Liver (tissue), 9 donors: ENCODE measurements around the gene CRHR1. TPM values are rescaled to one million over a fixed set of nuclear protein-coding genes. Genes with fewer than 3 reads are reported as not detected.

Experiments
- DNase-seq: peaks from one replicate; pipeline ENCODE4 v3.0.0-alpha.2; 2017; ENCODE audit warnings: low spot score
- H3K27ac ChIP-seq, 2 donors: one replicate each; pipeline ENCODE4 v1.7.0; 2013; ENCODE audit warnings: inconsistent platforms in 2 of 2, low read length in 2 of 2, control low read depth in 1 of 2, low read depth in 1 of 2, mild to moderate bottlenecking in 1 of 2
- H3K27me3 ChIP-seq, 4 donors: one replicate each; pipeline versions ENCODE4 v1.6.1 to v1.7.0; 2013; ENCODE audit warnings: low read length in 3 of 4, inconsistent platforms in 1 of 4, mild to moderate bottlenecking in 1 of 4, moderate library complexity in 1 of 4; ENCODE audit not compliant: control insufficient read depth in 4 of 4, insufficient read depth in 4 of 4
- H3K36me3 ChIP-seq, 4 donors: one replicate each; pipeline versions ENCODE4 v1.6.1 to v1.7.0; 2013; ENCODE audit warnings: low read length in 3 of 4, mild to moderate bottlenecking in 3 of 4, low read depth in 1 of 4, moderate library complexity in 1 of 4; ENCODE audit not compliant: control insufficient read depth in 4 of 4, insufficient read depth in 3 of 4
- H3K4me1 ChIP-seq, 4 donors: one replicate each; pipeline versions ENCODE4 v1.6.1 to v1.7.0; 2013; ENCODE audit warnings: low read length in 3 of 4, mild to moderate bottlenecking in 3 of 4, moderate library complexity in 1 of 4; ENCODE audit not compliant: control insufficient read depth in 4 of 4, insufficient read depth in 4 of 4
- H3K4me3 ChIP-seq, 3 donors: one replicate each; pipeline versions ENCODE4 v1.6.1 to v1.7.0; 2013; ENCODE audit warnings: low read length in 3 of 3, control low read depth in 1 of 3, low read depth in 1 of 3, mild to moderate bottlenecking in 1 of 3
- H3K9ac ChIP-seq, 2 donors: one replicate each; pipeline ENCODE4 v1.7.0; 2013; ENCODE audit warnings: low read length in 2 of 2, mild to moderate bottlenecking in 2 of 2, moderate library complexity in 2 of 2, control low read depth in 1 of 2, low read depth in 1 of 2
- H3K9me3 ChIP-seq, 4 donors: one replicate each; pipeline versions ENCODE4 v1.6.1 to v1.7.0; 2013; ENCODE audit warnings: low read length in 3 of 4; ENCODE audit not compliant: control insufficient read depth in 4 of 4
- ATF3 ChIP-seq: IDR thresholded peaks from 2 replicates; pipeline ENCODE4 v1.6.1; 2016; ENCODE audit warnings: antibody characterized with exemption
- CTCF ChIP-seq: fragments of 150-350 bp; IDR thresholded peaks from 2 replicates; pipeline ENCODE4 v1.5.1; 2017; ENCODE audit warnings: improper control_type of control experiment, low read depth, low read length; ENCODE audit not compliant: missing input control
- EGR1 ChIP-seq, 2 donors: IDR thresholded peaks; 2 replicates each; pipeline ENCODE4 v1.6.1; 2016 to 2018; ENCODE audit warnings: antibody characterized with exemption in 2 of 2, low read depth in 2 of 2
- FOXA1 ChIP-seq: IDR thresholded peaks from 2 replicates; pipeline ENCODE4 v1.6.1; 2016; ENCODE audit warnings: antibody characterized with exemption
- FOXA2 ChIP-seq: IDR thresholded peaks from 2 replicates; pipeline ENCODE4 v1.6.1; 2016; ENCODE audit warnings: antibody characterized with exemption
- HNF4A ChIP-seq, 2 donors: conservative IDR thresholded peaks; 2 replicates each; pipeline ENCODE4 v1.6.1; 2016; ENCODE audit warnings: antibody characterized with exemption in 2 of 2, mild to moderate bottlenecking in 2 of 2
- HNF4G ChIP-seq: IDR thresholded peaks from 2 replicates; pipeline ENCODE4 v1.6.1; 2016; ENCODE audit warnings: antibody characterized with exemption
- JUND ChIP-seq, 2 donors: IDR thresholded peaks; 2 replicates each; pipeline ENCODE4 v1.6.1; 2016; ENCODE audit warnings: antibody characterized with exemption in 2 of 2
- MAX ChIP-seq: IDR thresholded peaks from 2 replicates; pipeline ENCODE4 v1.6.1; 2016; ENCODE audit warnings: antibody characterized with exemption
- NR2F2 ChIP-seq: IDR thresholded peaks from 2 replicates; pipeline ENCODE4 v1.6.1; 2016; ENCODE audit warnings: antibody characterized with exemption
- REST ChIP-seq: IDR thresholded peaks from 2 replicates; pipeline ENCODE4 v1.6.1; 2016; ENCODE audit warnings: antibody characterized with exemption, mild to moderate bottlenecking
- RXRA ChIP-seq, 2 donors: IDR thresholded peaks; 2 replicates each; pipeline ENCODE4 v1.6.1; 2017 to 2018; ENCODE audit warnings: antibody characterized with exemption in 2 of 2, mild to moderate bottlenecking in 1 of 2
- SP1 ChIP-seq: IDR thresholded peaks from 2 replicates; pipeline ENCODE4 v1.6.1; 2018; ENCODE audit warnings: antibody characterized with exemption, mild to moderate bottlenecking
- WGBS: extraction: QIAGEN DNeasy Blood & Tissue Kit; methylation state at CpG from one replicate; pipeline ENCODE4 v1.1.7; 2013; 5-methylcytosine and 5-hydroxymethylcytosine counted together
- polyA plus RNA-seq, 2 donors: library from polyadenylated mRNA; stranded (reverse) in 1 of 2; unstranded in 1 of 2; fragments of 200-250 nt in 1 of 2; fragments of >200 nt in 1 of 2; fragmentation: Nextera tagmentation in 1 of 2; extraction: Ambion mirVana in 1 of 2; gene quantifications; one replicate each; pipeline versions ENCODE4 v1.2.1 to v1.2.3, GENCODE V29; 2013 to 2015
- total RNA-seq, 2 donors: library from RNA; depleted of rRNA; stranded (reverse); fragments of >200 nt; gene quantifications; one replicate each; pipeline ENCODE4 v1.2.3, GENCODE V29; 2014
- donor health status: healthy.
- donor health status: healthy.
- donor health status: healthy.
- donor health status: healthy.
- donor health status: healthy.

The CRHR1 gene
- total and polyA plus RNA-seq, 4 donors = not detected

- no peak for TF ChIP-seq ATF3
- no peak for TF ChIP-seq JUND (IDR thresholded peaks at IDR 0.05)
- no peak for TF ChIP-seq SP1
- TF ChIP-seq FOXA2 = no peak
- TF ChIP-seq EGR1 (IDR thresholded peaks at IDR 0.05; ENCODE audit: low read depth in 2 of 2) = no peak
- no peak for TF ChIP-seq MAX
- TF ChIP-seq FOXA1 = no peak
- TF ChIP-seq NR2F2 = no peak
- no peak for TF ChIP-seq HNF4G
- no peak for TF ChIP-seq HNF4A (conservative IDR thresholded peaks at IDR 0.05)
Measured at GRCh38 chr17:45735488-45735887, 48.6 kb upstream of the CRHR1 start.

GRCh38 chr17:45739786-45740185, 44.3 kb upstream of the CRHR1 start:
- Histone ChIP-seq H3K9ac (no peak overlapping the region), H3K27ac (no peak overlapping the region), H3K9me3 (no peaks in the 10 kb centered on the region), H3K4me1 (no peaks in the 10 kb centered on the region), H3K4me3 (no peak overlapping the region), H3K36me3 (no peaks in the 10 kb centered on the region), H3K27me3 (peaks cover 0 to 8% (median 0%) of the 10 kb centered on the region in 4 donors)
- DNase-seq = no peak
- TF ChIP-seq SP1 (no peak), NR2F2 (no peak), CTCF (no peak), REST (no peak), RXRA (IDR thresholded peaks at IDR 0.05) (no peak), HNF4A (conservative IDR thresholded peaks at IDR 0.05) (no peak), ATF3 (no peak)
- WGBS = 93% methylated on average over 2 of the region's 2 CpGs

More at GRCh38 chr17:45735488-45735887, 48.6 kb upstream of the CRHR1 start:
- no peak for DNase-seq
- Histone ChIP-seq H3K9ac (no peak overlapping the region), H3K27ac (no peak overlapping the region), H3K4me1 (no peaks in the 10 kb centered on the region), H3K36me3 (no peaks in the 10 kb centered on the region), H3K4me3 (no peak overlapping the region), H3K9me3 (peaks cover 3 to 22% (median 14%) of the 10 kb centered on the region in 4 donors), H3K27me3 (peaks cover 0 to 2% (median 0%) of the 10 kb centered on the region in 4 donors)
- 22% methylated on average over 1 of the region's 1 CpG for WGBS
